ENCODE measurements around the gene IL12A.

IL12A gene

GRCh38 chr3:159988617-159989271 lies at the start of gene IL12A:
IL12A (plus strand) TSS chr3:159988835.
- DNase-seq (ENCODE audit: low read depth), result peak; percentile 72

GRCh38 chr3:159941038-159942000 lies 47.3 kb upstream of the IL12A start:
- no peak for DNase-seq (ENCODE audit: low read depth)

- DNase-seq (ENCODE audit: low read depth), result no peak
Observed at GRCh38 chr3:159944781-159945180, 43.9 kb upstream of the IL12A start.

GRCh38 chr3:159945930-159946329 lies 42.7 kb upstream of the IL12A start:
- no peak for DNase-seq (ENCODE audit: low read depth)

GRCh38 chr3:159947220-159947619 lies 41.4 kb upstream of the IL12A start:
- no peak for DNase-seq (ENCODE audit: low read depth)

GRCh38 chr3:159948429-159949144 lies 40.0 kb upstream of the IL12A start:
- DNase-seq (ENCODE audit: low read depth), result no peak

GRCh38 chr3:159950156-159950898 lies 38.3 kb upstream of the IL12A start:
- no peak for DNase-seq (ENCODE audit: low read depth)

- no peak for DNase-seq (ENCODE audit: low read depth)
Observed at GRCh38 chr3:159951540-159951939, 37.1 kb upstream of the IL12A start.

- DNase-seq (ENCODE audit: low read depth), result no peak
Observed at GRCh38 chr3:159953325-159954085, 35.1 kb upstream of the IL12A start.

- no peak for DNase-seq (ENCODE audit: low read depth)
Observed at GRCh38 chr3:159960188-159961148, 28.2 kb upstream of the IL12A start.

GRCh38 chr3:159964166-159964973 lies 24.3 kb upstream of the IL12A start:
- no peak for DNase-seq (ENCODE audit: low read depth)

- no peak for DNase-seq (ENCODE audit: low read depth)
Observed at GRCh38 chr3:159971311-159971710, 17.3 kb upstream of the IL12A start.

- no peak for DNase-seq (ENCODE audit: low read depth)
Observed at GRCh38 chr3:159977295-159977694, 11.3 kb upstream of the IL12A start.

- no peak for DNase-seq (ENCODE audit: low read depth)
Observed at GRCh38 chr3:159978353-159978752, 10.3 kb upstream of the IL12A start.

- no peak for DNase-seq (ENCODE audit: low read depth)
Observed at GRCh38 chr3:159978918-159979703, 9.5 kb upstream of the IL12A start.

GRCh38 chr3:159982442-159982974 lies 6.1 kb upstream of the IL12A start:
- DNase-seq (ENCODE audit: low read depth), result no peak

GRCh38 chr3:159987291-159987711 lies 1.3 kb upstream of the IL12A start:
- DNase-seq (ENCODE audit: low read depth), result no peak
